GM19023 (cell line): Measurements from ENCODE around the gene PNPLA8.
"Not testable (repeated sequence)": the region's sequence is repeated elsewhere in the genome, so short reads cannot be mapped to it uniquely, and the experiment has no call there.

Experiments
- ATAC-seq: cut with Tn5 transposase; IDR thresholded peaks from one replicate; pipeline ENCODE4 v1.9.1; 2021; ENCODE audit warnings: mild to moderate bottlenecking, moderate library complexity; ENCODE audit not compliant: unreplicated experiment

The PNPLA8 gene

GRCh38 chr7:108479118-108479517 is 46.8 kb downstream of the PNPLA8 start:
- ATAC-seq = no peak

- no peak for ATAC-seq
Measured at GRCh38 chr7:108468246-108468645, 57.7 kb downstream of the PNPLA8 start.

GRCh38 chr7:108467391-108467790 is 58.5 kb downstream of the PNPLA8 start:
- no peak for ATAC-seq

GRCh38 chr7:108466322-108466721 is 59.6 kb downstream of the PNPLA8 start:
- not testable (repeated sequence) for ATAC-seq

- no peak for ATAC-seq
Measured at GRCh38 chr7:108464743-108465142, 61.2 kb downstream of the PNPLA8 start.

- no peak for ATAC-seq
Measured at GRCh38 chr7:108463613-108464012, 62.3 kb downstream of the PNPLA8 start.

- ATAC-seq = no peak
Measured at GRCh38 chr7:108461840-108462239, 64.1 kb downstream of the PNPLA8 start.

GRCh38 chr7:108460964-108461363 is 65.0 kb downstream of the PNPLA8 start:
- no peak for ATAC-seq

GRCh38 chr7:108459922-108460551 is 65.9 kb downstream of the PNPLA8 start:
- ATAC-seq = no peak

- ATAC-seq = no peak
Measured at GRCh38 chr7:108457871-108458270, 68.1 kb downstream of the PNPLA8 start.

GRCh38 chr7:108456845-108457540 is 68.9 kb downstream of the PNPLA8 start:
- ATAC-seq = no peak

- no peak for ATAC-seq
Measured at GRCh38 chr7:108455998-108456677, 69.8 kb downstream of the PNPLA8 start, which contains the start of gene NRCAM. Gene NRCAM (minus strand): TSS chr7:108456436. CDS start chr7:108240064, 216,372 bp downstream.

GRCh38 chr7:108455551-108455997 is 70.4 kb downstream of the PNPLA8 start:
- no peak for ATAC-seq

GRCh38 chr7:108454674-108455550 is 71.0 kb downstream of the PNPLA8 start:
- no peak for ATAC-seq

- no peak for ATAC-seq
Measured at GRCh38 chr7:108454317-108454673, 71.6 kb downstream of the PNPLA8 start.

- ATAC-seq = no peak
Measured at GRCh38 chr7:108453320-108453719, 72.6 kb downstream of the PNPLA8 start.

GRCh38 chr7:108452707-108453106 is 73.2 kb downstream of the PNPLA8 start:
- ATAC-seq = no peak

- no peak for ATAC-seq
Measured at GRCh38 chr7:108451296-108451848, 74.6 kb downstream of the PNPLA8 start.

- no peak for ATAC-seq
Measured at GRCh38 chr7:108450160-108450559, 75.8 kb downstream of the PNPLA8 start.

- ATAC-seq = no peak
Measured at GRCh38 chr7:108449521-108449920, 76.4 kb downstream of the PNPLA8 start.
